Smooth muscle cell (in vitro differentiated cells): ENCODE results near the gene PLCG2. TPM values are rescaled to one million over a fixed set of nuclear protein-coding genes. Genes with fewer than 3 reads are reported as not detected.

Source experiments
- DNase-seq: peaks from one replicate; lab custom pipeline; 2025; ENCODE audit not compliant: unreplicated experiment; lab: John Stamatoyannopoulos, UW
- H2AFZ ChIP-seq: fragments of 200-600 bp; sonication (generic); 2 replicates; pipeline ENCODE4 v1.6.0; 2016; ENCODE audit warnings: antibody characterized with exemption, low read depth, mild to moderate bottlenecking
- H3F3A ChIP-seq: fragments of 200-600 bp; sonication (generic); 2 replicates; pipeline ENCODE4 v1.6.0; 2017; ENCODE audit warnings: antibody characterized with exemption, low read depth
- H3K27ac ChIP-seq: fragments of 200-600 bp; sonication (generic); 2 replicates; pipeline ENCODE4 v1.5.1; 2016; ENCODE audit warnings: low read depth, mild to moderate bottlenecking
- H3K27me3 ChIP-seq: fragments of 200-600 bp; sonication (generic); 2 replicates; pipeline ENCODE4 v1.6.1; 2016; ENCODE audit warnings: low read depth, mild to moderate bottlenecking
- H3K36me3 ChIP-seq: fragments of 200-600 bp; sonication (generic); 2 replicates; pipeline ENCODE4 v1.5.1; 2016; ENCODE audit warnings: low read depth
- H3K4me1 ChIP-seq: fragments of 200-600 bp; sonication (generic); 2 replicates; pipeline ENCODE4 v1.5.1; 2016; ENCODE audit warnings: low read depth
- H3K4me2 ChIP-seq: fragments of 200-600 bp; sonication (generic); 2 replicates; pipeline ENCODE4 v1.6.0; 2016; ENCODE audit warnings: mild to moderate bottlenecking
- H3K4me3 ChIP-seq: fragments of 200-600 bp; sonication (generic); 2 replicates; pipeline ENCODE4 v1.5.1; 2016; ENCODE audit warnings: mild to moderate bottlenecking
- H3K79me2 ChIP-seq: fragments of 200-600 bp; sonication (generic); 2 replicates; pipeline ENCODE4 v1.6.0; 2016; ENCODE audit warnings: low read depth, mild to moderate bottlenecking
- H3K9ac ChIP-seq: fragments of 200-600 bp; sonication (generic); 2 replicates; pipeline ENCODE4 v1.6.0; 2016; ENCODE audit warnings: low read depth
- H3K9me3 ChIP-seq: fragments of 200-600 bp; sonication (generic); replicated peaks from 2 replicates; pipeline ENCODE4 v1.5.1; 2016; ENCODE audit warnings: low read depth
- H4K20me1 ChIP-seq: fragments of 200-600 bp; sonication (generic); 2 replicates; pipeline ENCODE4 v1.6.0; 2016; ENCODE audit warnings: low read depth
- WGBS: methylation state at CpG from one replicate; pipeline ENCODE4 v1.1.7; 2016; ENCODE audit warnings: low lambda C conversion rate; 5-methylcytosine and 5-hydroxymethylcytosine counted together
- polyA plus RNA-seq: library from polyadenylated mRNA; unstranded; fragments of >200 nt; fragmentation: Nextera tagmentation; extraction: Ambion mirVana; gene quantifications from 2 replicates; pipeline ENCODE4 v1.2.1, GENCODE V29; 2016
- total RNA-seq: library from RNA; depleted of rRNA; stranded (reverse); fragments of >200 nt; gene quantifications from 2 replicates; pipeline ENCODE4 v1.2.3, GENCODE V29; 2014
- TF ChIP-seq, protein P1 (sequence below): fragments of 200-600 bp; sonication (generic); IDR thresholded peaks from 2 replicates; pipeline ENCODE4 v1.5.1; 2017; ENCODE audit warnings: borderline replicate concordance, mild to moderate bottlenecking, antibody characterized with exemption; ENCODE audit not compliant: insufficient read depth, poor library complexity, severe bottlenecking

Gene PLCG2
- total and polyA plus RNA-seq, 2 experiments from 2014 or later: 1.7 TPM; not detected in 1

DNA sequence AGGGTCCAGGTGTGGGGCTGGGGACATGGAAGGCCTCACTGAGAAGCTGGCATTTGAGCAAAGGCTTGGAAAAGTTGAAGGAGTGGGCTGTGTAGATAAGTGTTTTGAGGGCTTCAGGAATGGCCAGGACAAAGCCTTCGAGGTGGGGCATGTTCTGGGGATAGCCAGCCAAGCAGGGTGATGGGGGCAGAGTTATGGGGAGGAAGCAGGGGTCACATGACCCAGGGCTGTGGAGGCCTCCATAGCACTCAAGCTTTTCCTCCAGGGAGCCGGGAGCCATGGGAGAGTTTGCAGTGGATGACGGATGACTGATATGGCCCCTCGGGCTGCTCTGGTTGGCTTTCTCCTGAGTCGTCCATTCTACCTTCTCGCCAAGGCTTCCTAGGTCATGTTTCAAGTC is 27.6 kb downstream of the PLCG2 start:
- Histone ChIP-seq H3K36me3 (no peaks in the 10 kb centered on the region), H3K4me1 (no peaks in the 10 kb centered on the region), H3K9me3 (no peaks in the 10 kb centered on the region), H3K9ac (no peak overlapping the region), H3K27me3 (peaks cover 6% of the 10 kb centered on the region), H3F3A (no peaks in the 10 kb centered on the region), H3K79me2 (no peaks in the 10 kb centered on the region), H3K4me2 (no peak overlapping the region), H2AFZ (no peak overlapping the region), H3K4me3 (no peak overlapping the region), H3K27ac (no peak overlapping the region), H4K20me1 (no peaks in the 10 kb centered on the region)
- 96% methylated on average over 6 of the region's 6 CpGs for WGBS
- TF ChIP-seq, protein P1, sequence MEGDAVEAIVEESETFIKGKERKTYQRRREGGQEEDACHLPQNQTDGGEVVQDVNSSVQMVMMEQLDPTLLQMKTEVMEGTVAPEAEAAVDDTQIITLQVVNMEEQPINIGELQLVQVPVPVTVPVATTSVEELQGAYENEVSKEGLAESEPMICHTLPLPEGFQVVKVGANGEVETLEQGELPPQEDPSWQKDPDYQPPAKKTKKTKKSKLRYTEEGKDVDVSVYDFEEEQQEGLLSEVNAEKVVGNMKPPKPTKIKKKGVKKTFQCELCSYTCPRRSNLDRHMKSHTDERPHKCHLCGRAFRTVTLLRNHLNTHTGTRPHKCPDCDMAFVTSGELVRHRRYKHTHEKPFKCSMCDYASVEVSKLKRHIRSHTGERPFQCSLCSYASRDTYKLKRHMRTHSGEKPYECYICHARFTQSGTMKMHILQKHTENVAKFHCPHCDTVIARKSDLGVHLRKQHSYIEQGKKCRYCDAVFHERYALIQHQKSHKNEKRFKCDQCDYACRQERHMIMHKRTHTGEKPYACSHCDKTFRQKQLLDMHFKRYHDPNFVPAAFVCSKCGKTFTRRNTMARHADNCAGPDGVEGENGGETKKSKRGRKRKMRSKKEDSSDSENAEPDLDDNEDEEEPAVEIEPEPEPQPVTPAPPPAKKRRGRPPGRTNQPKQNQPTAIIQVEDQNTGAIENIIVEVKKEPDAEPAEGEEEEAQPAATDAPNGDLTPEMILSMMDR: no peak
- DNase-seq: no peak

DNA sequence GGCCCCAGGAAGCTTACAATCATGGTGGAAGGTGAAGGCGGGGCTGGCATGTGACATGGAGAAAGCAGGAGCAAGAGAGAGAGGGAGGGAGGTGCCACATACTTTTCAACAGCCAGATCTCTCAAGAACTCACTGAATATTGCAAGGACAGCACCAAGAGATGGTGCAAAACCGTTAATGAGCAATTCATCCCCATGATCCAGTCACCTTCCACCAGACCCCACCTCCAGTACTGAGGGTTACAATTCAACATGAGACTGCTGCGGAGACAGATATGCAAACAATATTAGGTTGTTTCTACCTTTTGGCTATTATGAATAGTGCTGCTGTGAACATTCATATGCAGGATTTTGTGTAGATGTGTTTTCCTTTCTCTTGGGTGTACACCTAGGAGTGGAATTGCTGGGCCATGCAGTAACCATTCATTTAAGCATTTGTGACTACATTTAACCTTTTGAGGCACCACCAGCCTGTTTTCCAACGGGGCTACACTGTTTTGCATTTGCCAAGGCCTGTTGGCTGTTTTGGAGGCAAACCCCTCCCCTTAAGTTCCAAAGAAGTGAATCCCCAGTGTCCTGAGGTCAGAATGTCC is 28.8 kb downstream of the PLCG2 start:
- Histone ChIP-seq H3K27ac (no peak overlapping the region), H3K4me3 (no peak overlapping the region), H3K36me3 (no peaks in the 10 kb centered on the region), H3K27me3 (peaks cover 6% of the 10 kb centered on the region), H3K4me1 (no peaks in the 10 kb centered on the region), H2AFZ (no peak overlapping the region), H4K20me1 (no peaks in the 10 kb centered on the region), H3K9ac (no peak overlapping the region), H3K9me3 (no peaks in the 10 kb centered on the region), H3K4me2 (no peak overlapping the region), H3K79me2 (no peaks in the 10 kb centered on the region), H3F3A (no peaks in the 10 kb centered on the region)
- 76% methylated on average over 4 of the region's 4 CpGs for WGBS
- TF ChIP-seq, protein P1: no peak
- DNase-seq: no peak

DNA sequence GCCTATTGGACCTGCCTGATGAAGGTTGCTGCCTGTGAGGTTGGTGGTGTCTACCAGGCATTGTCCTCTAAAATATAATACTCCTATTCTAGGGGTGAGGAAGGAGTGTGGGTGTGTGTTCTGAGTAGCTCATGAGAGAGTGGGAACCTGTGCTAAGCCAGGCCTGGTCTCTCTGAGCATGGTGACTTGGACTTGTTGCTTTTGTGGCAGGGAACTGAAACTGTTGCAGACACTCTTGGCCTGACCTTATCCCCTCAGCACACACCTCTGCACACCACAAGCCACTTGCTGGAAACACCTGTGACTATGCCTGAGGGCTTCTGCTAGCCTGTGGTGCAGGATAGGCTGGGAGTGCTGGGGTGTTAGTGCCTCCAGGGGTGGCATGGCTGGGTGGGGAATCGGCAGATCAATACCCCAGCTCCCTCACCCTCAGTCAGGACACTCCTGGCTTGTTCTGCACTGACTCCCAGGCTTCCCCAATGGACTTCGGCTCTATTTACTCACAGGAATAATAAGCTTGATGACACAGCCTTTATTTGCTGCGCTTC is 29.9 kb downstream of the PLCG2 start:
- H3F3A ChIP-seq: no peaks in the 10 kb centered on the region
- no peak overlapping the region for H3K4me2 ChIP-seq
- H3K36me3 ChIP-seq: no peaks in the 10 kb centered on the region
- WGBS: 93% methylated on average over 3 of the region's 3 CpGs
- no peaks in the 10 kb centered on the region for H3K4me1 ChIP-seq
- no peak overlapping the region for H2AFZ ChIP-seq
- H3K9me3 ChIP-seq: no peaks in the 10 kb centered on the region
- H3K79me2 ChIP-seq: no peaks in the 10 kb centered on the region
- H3K27ac ChIP-seq: no peak overlapping the region
- no peak overlapping the region for H3K4me3 ChIP-seq
- H3K27me3 ChIP-seq: peaks cover 6% of the 10 kb centered on the region
- no peaks in the 10 kb centered on the region for H4K20me1 ChIP-seq
- no peak overlapping the region for H3K9ac ChIP-seq
- TF ChIP-seq, protein P1: no peak
- DNase-seq: no peak

DNA sequence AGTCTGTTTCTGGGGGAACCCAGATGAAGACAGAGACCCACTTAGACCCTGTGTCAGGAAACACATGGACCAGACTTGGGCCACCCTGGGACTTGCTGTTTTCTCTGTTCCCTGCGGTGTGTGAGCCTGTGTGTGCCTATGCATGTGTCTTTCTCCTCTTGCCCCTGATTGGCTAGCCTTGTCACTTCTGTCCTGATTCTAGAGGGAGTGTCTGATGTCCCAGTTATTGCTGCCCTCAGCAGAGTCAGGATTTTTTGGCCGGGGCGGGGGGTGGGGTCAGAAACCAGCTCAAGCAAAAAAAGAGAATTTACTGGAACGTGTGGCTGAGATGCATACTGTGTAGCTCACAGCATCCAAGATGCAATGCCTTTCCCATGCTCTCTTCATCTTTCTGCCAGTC is 30.5 kb downstream of the PLCG2 start:
- Histone ChIP-seq H3K9ac (no peak overlapping the region), H3K27me3 (peaks cover 3% of the 10 kb centered on the region), H3K27ac (no peak overlapping the region), H3K9me3 (no peaks in the 10 kb centered on the region), H2AFZ (no peak overlapping the region), H3K36me3 (no peaks in the 10 kb centered on the region), H4K20me1 (no peaks in the 10 kb centered on the region), H3K4me1 (no peaks in the 10 kb centered on the region), H3K4me2 (no peak overlapping the region), H3K4me3 (no peak overlapping the region), H3F3A (no peaks in the 10 kb centered on the region), H3K79me2 (no peaks in the 10 kb centered on the region)
- TF ChIP-seq, protein P1: no peak
- WGBS: 86% methylated on average over 4 of the region's 4 CpGs
- DNase-seq: no peak
